ENCODE data around the gene CES2. TPM values are rescaled to one million over a fixed set of nuclear protein-coding genes. Genes with fewer than 3 reads are reported as not detected.
A peak's percentile ranks its signal among the peaks of the same experiment; 100 is the strongest.

Gene CES2
- total RNA-seq, 4 donors from 2014 or later = 15.0 to 51.0 (median 26.0) TPM

- no peaks in the 10 kb centered on the region for H3K9me3 ChIP-seq
- no peaks in the 10 kb centered on the region for H3K27me3 ChIP-seq
- intact Hi-C loops (cut with DNase I; ENCODE audit: low total_unique reads) = no loop called here
- H3K4me3 ChIP-seq = peak overlapping the region; percentile 0 to 51
- TF ChIP-seq POLR2A (IDR thresholded peaks at IDR 0.05) = no peak
- H3K4me1 ChIP-seq = peaks cover 0 to 4% of the 10 kb centered on the region in 2 donors
- H3K36me3 ChIP-seq = no peaks in the 10 kb centered on the region
- peak; percentile 73 for DNase-seq
- H3K27ac ChIP-seq = peak overlapping the region; percentile 76 to 79
Measured at GRCh38 chr16:66923247-66923731, 12.0 kb upstream of the CES2 start.

DNA sequence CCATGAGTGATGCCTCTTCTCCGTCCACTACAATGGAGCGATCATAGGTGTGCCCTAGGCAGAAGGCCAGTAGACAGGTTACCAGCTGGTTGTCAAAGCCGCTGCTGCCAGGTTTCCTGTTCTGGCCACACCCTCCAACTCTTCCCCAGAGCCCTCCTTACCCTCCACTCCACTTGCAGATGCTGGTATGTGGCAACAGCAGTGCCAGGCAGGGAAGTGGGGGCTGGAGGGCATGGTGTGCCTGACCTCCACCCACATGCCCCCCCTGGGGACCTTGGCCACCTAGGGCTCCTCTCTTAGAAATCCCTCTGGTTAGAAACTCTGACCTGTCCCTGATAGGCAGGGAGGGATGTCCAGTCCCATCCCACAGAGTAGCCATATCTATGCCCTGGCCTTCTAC is 11.4 kb upstream of the CES2 start:
- peaks cover 0 to 4% of the 10 kb centered on the region in 2 donors for H3K4me1 ChIP-seq
- DNase-seq = no peak
- TF ChIP-seq POLR2A (IDR thresholded peaks at IDR 0.05) = no peak
- TF ChIP-seq CTCF (IDR thresholded peaks at IDR 0.05) = no peak
- H3K36me3 ChIP-seq = no peaks in the 10 kb centered on the region
- H3K27me3 ChIP-seq = no peaks in the 10 kb centered on the region
- no peaks in the 10 kb centered on the region for H3K9me3 ChIP-seq
- peak overlapping the region in 1 of 2 donors; percentile 51 for H3K4me3 ChIP-seq
- intact Hi-C loops (cut with DNase I; ENCODE audit: low total_unique reads) = no loop called here
- peak overlapping the region; percentile 76 to 79 for H3K27ac ChIP-seq

DNA sequence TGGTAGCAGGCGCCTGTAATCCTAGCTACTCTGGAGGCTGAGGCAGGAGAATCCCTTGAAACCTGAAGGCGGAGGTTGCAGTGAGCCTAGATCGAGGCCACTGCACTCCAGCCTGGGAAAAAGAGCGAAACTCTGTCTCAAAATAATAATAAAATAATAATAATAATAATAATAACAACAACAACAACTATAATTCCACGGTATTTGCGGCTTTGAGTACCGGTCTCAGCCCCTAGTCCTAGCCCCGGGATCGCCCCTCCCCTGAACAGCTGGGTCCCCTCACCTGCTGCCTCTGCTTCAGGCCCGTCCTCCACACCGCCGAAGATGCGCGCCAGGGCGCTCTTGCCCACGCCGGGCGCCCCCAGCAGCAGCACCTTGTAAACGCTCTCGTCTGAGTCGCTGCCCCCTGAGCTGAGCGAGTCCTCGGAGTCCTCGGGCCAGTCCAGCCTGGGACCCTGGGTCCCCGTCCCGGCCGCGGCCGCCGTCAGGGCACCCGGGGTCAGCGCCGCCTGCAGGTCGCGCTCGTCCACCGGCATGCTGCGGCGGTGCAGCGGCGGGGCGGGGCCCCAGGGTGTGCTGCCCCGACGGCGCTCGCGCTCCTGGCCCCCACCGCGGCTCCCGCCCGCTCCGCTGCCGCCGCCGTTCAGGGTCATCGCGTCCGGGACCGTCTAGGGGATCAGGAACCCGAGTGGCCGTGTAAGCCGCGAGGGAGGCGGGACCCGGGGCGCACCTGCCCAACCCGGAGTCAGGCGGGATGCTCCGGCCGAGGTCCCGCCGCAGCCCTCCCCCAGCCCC is 10.6 kb upstream of the CES2 start:
- DNase-seq = no peak
- intact Hi-C loops (cut with DNase I; ENCODE audit: low total_unique reads) = no loop called here
- Histone ChIP-seq H3K27ac (peak overlapping the region; percentile 79 to 82), H3K36me3 (no peaks in the 10 kb centered on the region), H3K4me3 (peak overlapping the region; percentile 30 to 51), H3K27me3 (no peaks in the 10 kb centered on the region), H3K9me3 (no peaks in the 10 kb centered on the region), H3K4me1 (peaks cover 0 to 4% of the 10 kb centered on the region in 2 donors)
- TF ChIP-seq CTCF (IDR thresholded peaks at IDR 0.05) (peak in 3 of 4 experiments; percentile 30 to 65 (median 43)), POLR2A (IDR thresholded peaks at IDR 0.05) (no peak)

DNA sequence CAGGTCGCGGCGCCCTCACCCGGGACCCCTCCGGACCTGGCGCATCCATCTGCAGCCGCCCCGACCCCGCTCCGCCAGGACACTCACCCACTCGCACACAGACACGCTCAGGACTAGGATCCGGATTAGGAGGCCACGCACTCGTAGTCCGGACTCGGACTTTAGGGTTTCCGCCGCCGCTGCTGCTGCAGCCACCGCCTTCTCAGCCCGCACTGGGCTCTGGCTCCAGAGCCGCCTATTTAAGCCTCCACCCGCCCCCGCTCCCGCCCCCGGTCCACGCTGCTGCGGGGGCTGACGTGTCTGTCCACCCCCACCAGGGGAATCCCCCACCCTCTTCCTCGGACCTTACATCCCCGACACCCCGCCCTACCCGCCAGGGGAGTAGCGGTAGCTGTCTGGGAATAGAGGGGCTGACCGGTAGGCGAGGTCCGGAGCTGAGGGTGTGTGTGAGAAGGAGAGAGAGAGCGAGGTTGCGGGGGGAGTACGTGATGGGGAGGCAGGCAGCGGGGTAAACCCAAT is 9.9 kb upstream of the CES2 start, which contains the start of gene RRAD:
Gene RRAD, minus strand, starts transcription at position 214 of the 519 bp plus-strand sequence. CDS start 356 bp downstream, outside the sequence.
- no peaks in the 10 kb centered on the region for H3K9me3 ChIP-seq
- H3K36me3 ChIP-seq = no peaks in the 10 kb centered on the region
- H3K27ac ChIP-seq = peak within 1 kb of the TSS; percentile 79 to 82
- peaks cover 0 to 4% of the 10 kb centered on the region in 2 donors for H3K4me1 ChIP-seq
- peak within 1 kb of the TSS; percentile 30 to 51 for H3K4me3 ChIP-seq
- peak; percentile 52 to 61 for TF ChIP-seq POLR2A (IDR thresholded peaks at IDR 0.05)
- TF ChIP-seq CTCF (IDR thresholded peaks at IDR 0.05) = no peak
- DNase-seq = peak; percentile 70 to 80
- intact Hi-C loops (cut with DNase I; ENCODE audit: low total_unique reads) = no loop called here
- H3K27me3 ChIP-seq = no peaks in the 10 kb centered on the region

- H3K27ac ChIP-seq = peak overlapping the region; percentile 79 to 82
- H3K4me3 ChIP-seq = no peak overlapping the region
- TF ChIP-seq POLR2A (IDR thresholded peaks at IDR 0.05) = no peak
- TF ChIP-seq CTCF (IDR thresholded peaks at IDR 0.05) = no peak
- H3K36me3 ChIP-seq = no peaks in the 10 kb centered on the region
- no peaks in the 10 kb centered on the region for H3K9me3 ChIP-seq
- H3K4me1 ChIP-seq = peaks cover 0 to 4% of the 10 kb centered on the region in 2 donors
- no peak for DNase-seq
- H3K27me3 ChIP-seq = no peaks in the 10 kb centered on the region
- intact Hi-C loops (cut with DNase I; ENCODE audit: low total_unique reads) = no loop called here
Measured at GRCh38 chr16:66926171-66926947, 9.0 kb upstream of the CES2 start.
